ENCODE measurements around the gene ADAMTS13. TPM values are rescaled to one million over a fixed set of nuclear protein-coding genes. Genes with fewer than 3 reads are reported as not detected.

Gene ADAMTS13
- total RNA-seq, 2 donors from 2014 or later = 2.0 to 2.4 TPM

DNA sequence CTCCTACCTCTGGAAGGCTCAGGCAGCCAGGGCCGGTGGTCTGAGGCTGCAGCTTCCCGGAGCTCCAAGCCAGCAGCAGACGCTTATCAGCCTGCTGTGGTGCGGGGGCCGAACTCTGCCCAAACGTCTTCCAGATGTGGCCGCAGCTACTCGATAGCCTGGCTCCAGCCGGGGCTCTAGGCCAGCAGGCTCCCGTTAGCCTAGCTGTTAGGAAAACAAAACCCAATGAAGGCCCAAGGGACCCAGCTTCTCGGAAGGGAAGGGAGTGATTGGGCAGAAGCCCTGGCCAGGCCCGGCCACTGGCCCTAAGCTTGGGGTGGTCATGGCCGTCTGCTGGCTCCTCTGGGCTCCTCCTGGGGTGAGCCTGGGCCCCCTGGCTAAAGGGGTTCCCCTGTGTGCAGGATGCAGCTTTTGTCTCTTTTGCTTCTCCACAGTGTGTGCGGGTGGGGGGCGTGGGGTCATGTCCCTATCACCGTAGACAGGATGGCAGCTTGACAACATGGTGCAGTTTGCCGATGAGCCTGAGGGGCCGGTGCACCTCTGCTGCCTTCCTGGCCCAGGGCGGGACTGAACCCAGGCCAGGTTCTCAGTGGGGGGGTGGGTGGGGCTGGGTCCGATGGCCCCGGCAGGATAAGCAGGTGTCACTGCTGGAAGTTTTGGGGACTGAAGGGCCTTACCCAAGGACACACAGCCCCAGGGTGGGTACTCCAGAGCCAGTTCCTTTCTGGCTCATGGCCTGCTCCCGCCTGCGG is 83.9 kb downstream of the ADAMTS13 start:
- Histone ChIP-seq H3K4me3 (no peak overlapping the region), H3K27me3 (no peaks in the 10 kb centered on the region), H3K36me3 (no peaks in the 10 kb centered on the region), H3K4me1 (peaks cover 0 to 35% of the 10 kb centered on the region in 2 donors), H3K9me3 (peaks cover 0 to 22% of the 10 kb centered on the region in 2 donors), H3K27ac (peak overlapping the region; percentile 21 to 75)
- TF ChIP-seq, protein P1, sequence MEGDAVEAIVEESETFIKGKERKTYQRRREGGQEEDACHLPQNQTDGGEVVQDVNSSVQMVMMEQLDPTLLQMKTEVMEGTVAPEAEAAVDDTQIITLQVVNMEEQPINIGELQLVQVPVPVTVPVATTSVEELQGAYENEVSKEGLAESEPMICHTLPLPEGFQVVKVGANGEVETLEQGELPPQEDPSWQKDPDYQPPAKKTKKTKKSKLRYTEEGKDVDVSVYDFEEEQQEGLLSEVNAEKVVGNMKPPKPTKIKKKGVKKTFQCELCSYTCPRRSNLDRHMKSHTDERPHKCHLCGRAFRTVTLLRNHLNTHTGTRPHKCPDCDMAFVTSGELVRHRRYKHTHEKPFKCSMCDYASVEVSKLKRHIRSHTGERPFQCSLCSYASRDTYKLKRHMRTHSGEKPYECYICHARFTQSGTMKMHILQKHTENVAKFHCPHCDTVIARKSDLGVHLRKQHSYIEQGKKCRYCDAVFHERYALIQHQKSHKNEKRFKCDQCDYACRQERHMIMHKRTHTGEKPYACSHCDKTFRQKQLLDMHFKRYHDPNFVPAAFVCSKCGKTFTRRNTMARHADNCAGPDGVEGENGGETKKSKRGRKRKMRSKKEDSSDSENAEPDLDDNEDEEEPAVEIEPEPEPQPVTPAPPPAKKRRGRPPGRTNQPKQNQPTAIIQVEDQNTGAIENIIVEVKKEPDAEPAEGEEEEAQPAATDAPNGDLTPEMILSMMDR (IDR thresholded peaks at IDR 0.05) = no peak
- peak; percentile 85 for DNase-seq (ENCODE audit: low spot score)

DNA sequence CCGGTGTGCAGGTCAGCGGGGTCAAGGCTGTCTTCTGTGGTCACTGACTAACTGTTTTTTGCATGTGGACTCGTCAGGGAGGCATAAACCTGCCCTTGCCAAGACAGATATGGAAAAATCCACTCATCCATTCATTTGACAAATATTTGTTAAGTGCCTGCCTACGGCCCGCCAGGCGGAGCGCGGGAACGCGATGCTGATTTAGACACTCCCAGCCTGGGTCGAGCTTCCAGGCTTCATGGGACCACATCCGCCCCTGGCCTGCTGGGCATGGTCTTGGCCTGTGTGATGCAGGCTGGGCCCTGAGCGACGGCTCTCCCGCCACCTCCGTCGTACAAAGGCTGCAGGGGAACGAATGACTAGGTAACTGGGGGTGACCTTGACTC is 84.5 kb downstream of the ADAMTS13 start:
- Histone ChIP-seq H3K4me1 (peaks cover 0 to 35% of the 10 kb centered on the region in 2 donors), H3K36me3 (no peaks in the 10 kb centered on the region), H3K27me3 (no peaks in the 10 kb centered on the region), H3K9me3 (peaks cover 0 to 17% of the 10 kb centered on the region in 2 donors), H3K27ac (peak overlapping the region; percentile 27 to 75), H3K4me3 (no peak overlapping the region)
- peak; percentile 92 for DNase-seq (ENCODE audit: low spot score)
- TF ChIP-seq, protein P1 (IDR thresholded peaks at IDR 0.05) = no peak

DNA sequence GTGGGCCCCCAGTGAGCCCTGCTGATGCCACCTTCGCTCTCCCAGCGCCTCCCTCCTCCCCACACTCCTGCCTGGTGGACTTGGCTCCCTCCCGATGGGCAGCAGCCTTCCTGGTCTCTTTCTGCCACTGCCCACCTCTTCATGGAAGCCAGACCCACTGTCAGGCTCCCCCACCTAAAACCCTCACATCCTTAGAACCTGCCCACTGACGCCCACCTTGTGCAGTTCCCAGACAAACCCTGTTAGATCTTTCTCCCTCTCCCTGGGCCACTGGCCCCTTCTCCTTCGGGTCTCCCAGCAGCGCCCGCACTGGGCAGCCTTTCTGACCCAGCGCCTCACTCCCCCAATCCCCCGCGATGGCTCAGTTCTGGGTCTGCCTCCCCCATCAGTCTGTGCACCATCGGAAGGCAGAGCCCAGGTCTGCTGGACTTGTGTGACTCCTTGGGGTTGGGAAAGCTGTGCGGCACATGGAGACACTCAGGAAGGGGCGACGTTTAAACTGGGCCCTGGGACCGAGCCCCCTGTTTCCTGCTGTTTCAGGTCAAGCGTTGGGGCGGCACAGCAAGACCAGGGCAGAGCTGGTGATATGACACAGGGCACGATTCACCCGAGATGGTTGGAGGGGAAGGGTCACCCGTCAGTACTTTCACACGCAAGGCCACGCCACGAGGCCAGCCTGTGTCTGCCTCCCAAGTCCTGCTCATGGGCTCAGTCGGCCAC is 85.2 kb downstream of the ADAMTS13 start:
- DNase-seq (ENCODE audit: low spot score) = no peak
- H3K27ac ChIP-seq = peak overlapping the region; percentile 27 to 75
- no peaks in the 10 kb centered on the region for H3K36me3 ChIP-seq
- peaks cover 0 to 35% of the 10 kb centered on the region in 2 donors for H3K4me1 ChIP-seq
- H3K27me3 ChIP-seq = no peaks in the 10 kb centered on the region
- TF ChIP-seq, protein P1 (IDR thresholded peaks at IDR 0.05) = no peak
- no peak overlapping the region for H3K4me3 ChIP-seq
- peaks cover 0 to 9% of the 10 kb centered on the region in 2 donors for H3K9me3 ChIP-seq

DNA sequence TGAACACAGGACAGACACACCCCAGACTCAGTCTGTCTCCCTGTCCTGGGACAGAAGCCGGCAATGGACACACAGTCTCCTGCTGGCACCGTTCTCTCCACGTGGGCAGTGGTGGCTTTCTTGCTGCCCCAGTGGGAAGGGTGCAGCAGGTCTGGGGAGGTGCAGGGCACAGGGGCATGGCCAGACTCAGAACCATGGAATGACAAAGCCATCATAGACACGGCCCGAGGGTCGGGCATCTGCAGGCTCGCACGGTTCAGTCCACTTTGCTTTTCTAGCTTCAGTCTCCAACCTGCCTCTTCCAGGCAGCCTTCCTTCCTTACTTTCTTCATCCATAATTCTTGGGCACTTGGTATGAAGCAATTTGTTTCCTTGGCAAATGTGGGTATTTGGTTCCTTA is 85.9 kb downstream of the ADAMTS13 start:
- no peak overlapping the region for H3K27ac ChIP-seq
- peaks cover 0 to 3% of the 10 kb centered on the region in 2 donors for H3K9me3 ChIP-seq
- no peak for DNase-seq (ENCODE audit: low spot score)
- TF ChIP-seq, protein P1 (IDR thresholded peaks at IDR 0.05) = no peak
- H3K27me3 ChIP-seq = no peaks in the 10 kb centered on the region
- H3K4me3 ChIP-seq = no peak overlapping the region
- H3K36me3 ChIP-seq = no peaks in the 10 kb centered on the region
- H3K4me1 ChIP-seq = peaks cover 0 to 37% of the 10 kb centered on the region in 2 donors

Other genes starting within 250 kb of the ADAMTS13 start
- not detected for gene OBP2B, start 213.1 kb upstream of the ADAMTS13 start, total RNA-seq
- 1 to 10 TPM; 1.1 to 2.5 TPM for gene ABO, start 147.2 kb upstream of the ADAMTS13 start, total RNA-seq
- gene SURF6, start 86.2 kb upstream of the ADAMTS13 start, total RNA-seq = 10 to 100 TPM in 1 of 2 donors, 1 to 10 TPM in 1; 8.2 to 13.6 TPM
- gene MED22, start 74.2 kb upstream of the ADAMTS13 start, total RNA-seq = 10 to 100 TPM; 15.1 to 24.6 TPM
- 1,000 to 10,000 TPM in 1 of 2 donors, 100 to 1,000 TPM in 1; 739 to 1,208 TPM for gene RPL7A, start 74.1 kb upstream of the ADAMTS13 start, total RNA-seq
- gene SURF1, start 65.9 kb upstream of the ADAMTS13 start, total RNA-seq = 10 to 100 TPM; 41.5 to 58.6 TPM
- 10 to 100 TPM; 18.1 to 45.9 TPM for gene SURF2, start 65.8 kb upstream of the ADAMTS13 start, total RNA-seq
- gene SURF4, start 46.3 kb upstream of the ADAMTS13 start, total RNA-seq = 100 to 1,000 TPM in 1 of 2 donors, 10 to 100 TPM in 1; 96.0 to 124 TPM
- gene STKLD1, start 46.0 kb upstream of the ADAMTS13 start, total RNA-seq = under 1 TPM in 1 of 2 donors, not detected in 1; 0.90 TPM
- gene REXO4, start 4.4 kb upstream of the ADAMTS13 start, total RNA-seq = 10 to 100 TPM; 13.4 to 13.8 TPM
- 10 to 100 TPM; 11.9 to 12.4 TPM for gene CACFD1, start 37.6 kb downstream of the ADAMTS13 start, total RNA-seq
- gene SLC2A6, start 56.7 kb downstream of the ADAMTS13 start, total RNA-seq = 1 to 10 TPM; 4.3 to 5.2 TPM
- gene MYMK, start 102.6 kb downstream of the ADAMTS13 start, total RNA-seq = not detected
- gene ADAMTSL2, start 112.3 kb downstream of the ADAMTS13 start, total RNA-seq = 10 to 100 TPM in 1 of 2 donors, 1 to 10 TPM in 1; 4.9 to 27.7 TPM
- gene FAM163B, start 187.0 kb downstream of the ADAMTS13 start, total RNA-seq = 1 to 10 TPM in 1 of 2 donors, not detected in 1; 1.7 TPM
- not detected for gene DBH, start 214.0 kb downstream of the ADAMTS13 start, total RNA-seq

All from right atrium auricular region (tissue), 2 donors.